Activated naive CD4-positive, alpha-beta T cell treated with anti-CD3 and anti-CD28 coated beads for 36 hours (primary cell): Measurements from ENCODE around the gene DENND2A. TPM values are rescaled to one million over a fixed set of nuclear protein-coding genes. Genes with fewer than 3 reads are reported as not detected.
A peak's percentile ranks its signal among the peaks of the same experiment; 100 is the strongest.
"Not testable (repeated sequence)": the region's sequence is repeated elsewhere in the genome, so short reads cannot be mapped to it uniquely, and the experiment has no call there.

Experiments used
- CTCF ChIA-PET: fragments of 350-600 bp; sonication (Branson Sonifier 250); formaldehyde crosslinking; loops from one replicate; lab custom pipeline; 2021; ENCODE audit warnings: antibody characterized with exemption; lab: Charles Lee
- DNase-seq: peaks from one replicate; pipeline ENCODE4 v3.0.0-alpha.2; 2020
- H3K27ac Mint-ChIP-seq: one replicate; pipeline ENCODE4 v1.8.0; 2021; ENCODE audit warnings: mild to moderate bottlenecking, mixed read lengths
- H3K27me3 Mint-ChIP-seq: one replicate; pipeline ENCODE4 v1.8.0; 2021; ENCODE audit warnings: low read depth, mixed read lengths
- H3K36me3 Mint-ChIP-seq: one replicate; pipeline ENCODE4 v1.8.0; 2021; ENCODE audit warnings: low read depth, mixed read lengths
- H3K4me1 Mint-ChIP-seq: one replicate; pipeline ENCODE4 v1.8.0; 2021; ENCODE audit warnings: low read depth, mixed read lengths
- H3K4me3 Mint-ChIP-seq: one replicate; pipeline ENCODE4 v1.8.0; 2021; ENCODE audit warnings: mild to moderate bottlenecking, moderate library complexity, mixed read lengths
- H3K9me3 Mint-ChIP-seq: one replicate; pipeline ENCODE4 v1.8.0; 2021; ENCODE audit warnings: mixed read lengths
- intact Hi-C: fragments of 100-400 bp; cut with micrococcal nuclease; formaldehyde crosslinking; loops from one replicate; pipeline ENCODE4 v1.15.1; 2023
- total RNA-seq, 2 experiments: library from RNA; stranded (reverse); gene quantifications; one replicate each; pipeline ENCODE4 v1.2.3, GENCODE V29; 2021

DENND2A gene
- total RNA-seq, 2 experiments from 2014 or later = not detected

- no peak for DNase-seq
- intact Hi-C loops = no loop called here
- peaks cover 27% of the 10 kb centered on the region for H3K4me1 Mint-ChIP-seq
- H3K36me3 Mint-ChIP-seq = peaks cover 3% of the 10 kb centered on the region
- no peaks in the 10 kb centered on the region for H3K9me3 Mint-ChIP-seq
- CTCF ChIA-PET = no interaction called here
- no peak overlapping the region for H3K4me3 Mint-ChIP-seq
- H3K27ac Mint-ChIP-seq = no peak overlapping the region
- no peaks in the 10 kb centered on the region for H3K27me3 Mint-ChIP-seq
These were observed 29.8 kb upstream of the DENND2A start for GRCh38 chr7:140670343-140670935.

GRCh38 chr7:140669862-140670261 is 29.2 kb upstream of the DENND2A start:
- H3K4me3 Mint-ChIP-seq, H3K9me3 Mint-ChIP-seq, DNase-seq, H3K36me3 Mint-ChIP-seq, H3K27me3 Mint-ChIP-seq, intact Hi-C loops, H3K27ac Mint-ChIP-seq, CTCF ChIA-PET: not testable (repeated sequence)
- H3K4me1 Mint-ChIP-seq = peaks cover 22% of the 10 kb centered on the region

GRCh38 chr7:140669352-140669751 is 28.7 kb upstream of the DENND2A start:
- Mint-ChIP-seq H3K27me3 (no peaks in the 10 kb centered on the region), H3K27ac (no peak overlapping the region), H3K9me3 (no peaks in the 10 kb centered on the region), H3K36me3 (no peaks in the 10 kb centered on the region), H3K4me3 (no peak overlapping the region), H3K4me1 (peaks cover 17% of the 10 kb centered on the region)
- no peak for DNase-seq
- CTCF ChIA-PET = no interaction called here
- intact Hi-C loops = no loop called here

- no peak overlapping the region for H3K27ac Mint-ChIP-seq
- H3K4me1 Mint-ChIP-seq = peaks cover 10% of the 10 kb centered on the region
- H3K4me3 Mint-ChIP-seq = no peak overlapping the region
- intact Hi-C loops = no loop called here
- CTCF ChIA-PET = interaction anchor here (1.5 kb wide), 1 partner anchor 16 kb away, joined by 3 read pairs; no protein-coding TSS in a partner anchor
- no peaks in the 10 kb centered on the region for H3K9me3 Mint-ChIP-seq
- H3K27me3 Mint-ChIP-seq = no peaks in the 10 kb centered on the region
- no peak for DNase-seq
- no peaks in the 10 kb centered on the region for H3K36me3 Mint-ChIP-seq
These were observed 28.0 kb upstream of the DENND2A start for GRCh38 chr7:140668641-140669040.

- H3K36me3 Mint-ChIP-seq = no peaks in the 10 kb centered on the region
- CTCF ChIA-PET = interaction anchor here (1.5 kb wide), 1 partner anchor 15 kb away, joined by 3 read pairs; no protein-coding TSS in a partner anchor
- no peaks in the 10 kb centered on the region for H3K9me3 Mint-ChIP-seq
- H3K27ac Mint-ChIP-seq = no peak overlapping the region
- intact Hi-C loops = no loop called here
- no peaks in the 10 kb centered on the region for H3K27me3 Mint-ChIP-seq
- H3K4me1 Mint-ChIP-seq = peaks cover 6% of the 10 kb centered on the region
- no peak overlapping the region for H3K4me3 Mint-ChIP-seq
- no peak for DNase-seq
These were observed 26.9 kb upstream of the DENND2A start for GRCh38 chr7:140667476-140667875.

- H3K36me3 Mint-ChIP-seq, DNase-seq, H3K4me1 Mint-ChIP-seq, H3K27ac Mint-ChIP-seq, CTCF ChIA-PET, H3K9me3 Mint-ChIP-seq, intact Hi-C loops, H3K4me3 Mint-ChIP-seq, H3K27me3 Mint-ChIP-seq: not testable (repeated sequence)
These were observed 22.3 kb upstream of the DENND2A start for GRCh38 chr7:140662938-140663337.

- intact Hi-C loops = no loop called here
- Mint-ChIP-seq H3K9me3 (no peaks in the 10 kb centered on the region), H3K4me3 (no peak overlapping the region), H3K27me3 (peaks cover 2% of the 10 kb centered on the region), H3K27ac (no peak overlapping the region), H3K36me3 (no peaks in the 10 kb centered on the region), H3K4me1 (peaks cover 10% of the 10 kb centered on the region)
- no peak for DNase-seq
- CTCF ChIA-PET = interaction anchor here (1.1 kb wide), 3 partner anchors 12 to 144 kb away, joined by 4 to 5 read pairs (median 4); no protein-coding TSS in a partner anchor
These were observed 20.5 kb upstream of the DENND2A start for GRCh38 chr7:140661124-140661523.

- Mint-ChIP-seq H3K27ac (no peak overlapping the region), H3K4me1 (peaks cover 15% of the 10 kb centered on the region), H3K36me3 (no peaks in the 10 kb centered on the region), H3K4me3 (no peak overlapping the region), H3K9me3 (no peaks in the 10 kb centered on the region), H3K27me3 (peaks cover 2% of the 10 kb centered on the region)
- intact Hi-C loops = no loop called here
- CTCF ChIA-PET = no interaction called here
- no peak for DNase-seq
These were observed 19.2 kb upstream of the DENND2A start for GRCh38 chr7:140659856-140660255.

GRCh38 chr7:140657891-140658290 is 17.3 kb upstream of the DENND2A start:
- H3K4me1 Mint-ChIP-seq = peaks cover 15% of the 10 kb centered on the region
- no peak overlapping the region for H3K27ac Mint-ChIP-seq
- intact Hi-C loops = no loop called here
- peaks cover 2% of the 10 kb centered on the region for H3K27me3 Mint-ChIP-seq
- DNase-seq = no peak
- H3K4me3 Mint-ChIP-seq = no peak overlapping the region
- CTCF ChIA-PET = no interaction called here
- no peaks in the 10 kb centered on the region for H3K36me3 Mint-ChIP-seq
- no peaks in the 10 kb centered on the region for H3K9me3 Mint-ChIP-seq

- no peaks in the 10 kb centered on the region for H3K9me3 Mint-ChIP-seq
- peaks cover 15% of the 10 kb centered on the region for H3K4me1 Mint-ChIP-seq
- peak overlapping the region; percentile 57 for H3K4me3 Mint-ChIP-seq
- CTCF ChIA-PET = interaction anchor here (0.6 to 1.0 kb wide), 3 partner anchors 139 to 356 kb away, joined by 3 to 4 read pairs (median 4); no protein-coding TSS in a partner anchor
- no peak overlapping the region for H3K27ac Mint-ChIP-seq
- peaks cover 2% of the 10 kb centered on the region for H3K27me3 Mint-ChIP-seq
- no peaks in the 10 kb centered on the region for H3K36me3 Mint-ChIP-seq
- DNase-seq = peak; percentile 74
- intact Hi-C loops = loop anchor here (1.0 kb wide), 2 partner anchors 16 to 355 kb away; no protein-coding TSS in a partner anchor
These were observed 16.2 kb upstream of the DENND2A start for GRCh38 chr7:140656548-140657515.

GRCh38 chr7:140655511-140656408 is 15.1 kb upstream of the DENND2A start:
- Mint-ChIP-seq H3K27me3 (peaks cover 2% of the 10 kb centered on the region), H3K4me3 (no peak overlapping the region), H3K9me3 (no peaks in the 10 kb centered on the region), H3K4me1 (peaks cover 15% of the 10 kb centered on the region), H3K27ac (peak overlapping the region; percentile 16), H3K36me3 (no peaks in the 10 kb centered on the region)
- CTCF ChIA-PET = interaction anchor here (0.8 to 1.0 kb wide), 2 partner anchors 138 to 357 kb away, joined by 3 to 4 read pairs; no protein-coding TSS in a partner anchor
- no peak for DNase-seq
- intact Hi-C loops = loop anchor here (1.0 kb wide), 2 partner anchors 18 to 357 kb away; no protein-coding TSS in a partner anchor
